ENCODE results near the gene OGFRL1.

Gene OGFRL1

DNA sequence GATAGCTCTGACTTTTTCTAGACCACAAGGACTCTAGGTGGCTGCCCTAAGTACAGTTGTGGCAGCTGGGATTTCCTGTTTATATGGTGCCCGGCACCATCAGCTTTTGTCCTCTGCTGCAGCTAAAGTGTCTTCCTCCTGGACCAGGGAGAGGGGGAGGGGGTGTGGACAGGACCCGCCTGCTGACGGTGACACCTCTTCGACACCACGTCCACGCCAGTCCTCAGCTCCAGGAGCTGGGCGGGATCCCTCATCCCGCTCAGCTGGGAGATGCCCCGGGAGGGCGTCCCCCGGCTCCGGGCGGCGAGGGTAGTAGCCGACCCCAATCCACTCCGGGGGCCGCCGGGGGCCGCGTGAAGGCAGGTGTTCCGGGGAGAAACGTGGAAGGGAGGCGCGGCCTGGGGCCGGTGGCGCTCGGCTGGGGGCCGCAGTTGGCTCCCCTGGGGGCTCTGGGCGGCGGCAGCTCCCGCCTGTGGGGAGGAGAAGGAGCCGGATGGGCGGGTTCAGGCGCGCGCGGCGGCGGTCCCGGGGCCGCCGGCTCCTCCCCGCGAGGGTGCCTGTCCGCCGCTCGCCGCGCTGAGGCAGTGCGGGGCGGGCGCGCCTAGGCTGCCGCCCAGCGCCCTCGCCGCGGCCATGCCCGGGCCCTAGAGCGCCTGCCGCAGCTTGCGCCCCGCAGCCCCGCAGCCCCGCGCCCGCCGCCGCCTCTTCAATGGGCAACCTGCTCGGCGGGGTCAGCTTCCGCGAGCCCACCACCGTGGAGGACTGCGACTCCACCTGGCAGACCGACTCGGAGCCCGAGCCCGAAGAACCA is at the start of gene OGFRL1:
Gene OGFRL1, plus strand, starts transcription at position 584 of the 811 bp plus-strand sequence. Its CDS starts 126 bp downstream, at position 710.
- DNase-seq (ENCODE audit: insufficient read length, low spot score) (peak; percentile 44), FAIRE-seq (no peak)
- TF ChIP-seq, protein P1, sequence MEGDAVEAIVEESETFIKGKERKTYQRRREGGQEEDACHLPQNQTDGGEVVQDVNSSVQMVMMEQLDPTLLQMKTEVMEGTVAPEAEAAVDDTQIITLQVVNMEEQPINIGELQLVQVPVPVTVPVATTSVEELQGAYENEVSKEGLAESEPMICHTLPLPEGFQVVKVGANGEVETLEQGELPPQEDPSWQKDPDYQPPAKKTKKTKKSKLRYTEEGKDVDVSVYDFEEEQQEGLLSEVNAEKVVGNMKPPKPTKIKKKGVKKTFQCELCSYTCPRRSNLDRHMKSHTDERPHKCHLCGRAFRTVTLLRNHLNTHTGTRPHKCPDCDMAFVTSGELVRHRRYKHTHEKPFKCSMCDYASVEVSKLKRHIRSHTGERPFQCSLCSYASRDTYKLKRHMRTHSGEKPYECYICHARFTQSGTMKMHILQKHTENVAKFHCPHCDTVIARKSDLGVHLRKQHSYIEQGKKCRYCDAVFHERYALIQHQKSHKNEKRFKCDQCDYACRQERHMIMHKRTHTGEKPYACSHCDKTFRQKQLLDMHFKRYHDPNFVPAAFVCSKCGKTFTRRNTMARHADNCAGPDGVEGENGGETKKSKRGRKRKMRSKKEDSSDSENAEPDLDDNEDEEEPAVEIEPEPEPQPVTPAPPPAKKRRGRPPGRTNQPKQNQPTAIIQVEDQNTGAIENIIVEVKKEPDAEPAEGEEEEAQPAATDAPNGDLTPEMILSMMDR (IDR thresholded peaks at IDR 0.05; ENCODE audit: insufficient read depth, missing control alignments), result no peak

DNA sequence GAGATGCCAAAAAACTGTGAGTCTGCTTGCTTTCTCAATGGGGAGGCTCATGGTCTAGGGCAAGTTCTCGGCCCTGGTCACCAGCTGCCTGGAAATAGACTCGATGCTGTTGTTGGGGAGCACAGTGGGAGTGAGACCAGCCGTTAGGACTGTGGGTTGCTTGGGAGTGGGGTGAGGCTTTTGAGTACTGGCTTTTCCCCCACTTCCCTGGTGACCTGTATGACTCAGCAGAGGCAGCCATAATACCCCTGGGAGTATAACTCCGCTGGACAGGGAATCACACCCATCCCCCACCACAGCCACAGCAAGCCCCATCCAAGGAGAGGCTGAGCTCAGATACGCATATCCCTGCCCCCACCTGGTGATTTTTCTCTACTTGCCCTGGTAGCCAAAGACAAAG is 48.9 kb upstream of the OGFRL1 start:
- DNase-seq (ENCODE audit: insufficient read length, low spot score) (no peak), FAIRE-seq (no peak)
- TF ChIP-seq, protein P1 (IDR thresholded peaks at IDR 0.05; ENCODE audit: insufficient read depth, missing control alignments), result no peak

DNA sequence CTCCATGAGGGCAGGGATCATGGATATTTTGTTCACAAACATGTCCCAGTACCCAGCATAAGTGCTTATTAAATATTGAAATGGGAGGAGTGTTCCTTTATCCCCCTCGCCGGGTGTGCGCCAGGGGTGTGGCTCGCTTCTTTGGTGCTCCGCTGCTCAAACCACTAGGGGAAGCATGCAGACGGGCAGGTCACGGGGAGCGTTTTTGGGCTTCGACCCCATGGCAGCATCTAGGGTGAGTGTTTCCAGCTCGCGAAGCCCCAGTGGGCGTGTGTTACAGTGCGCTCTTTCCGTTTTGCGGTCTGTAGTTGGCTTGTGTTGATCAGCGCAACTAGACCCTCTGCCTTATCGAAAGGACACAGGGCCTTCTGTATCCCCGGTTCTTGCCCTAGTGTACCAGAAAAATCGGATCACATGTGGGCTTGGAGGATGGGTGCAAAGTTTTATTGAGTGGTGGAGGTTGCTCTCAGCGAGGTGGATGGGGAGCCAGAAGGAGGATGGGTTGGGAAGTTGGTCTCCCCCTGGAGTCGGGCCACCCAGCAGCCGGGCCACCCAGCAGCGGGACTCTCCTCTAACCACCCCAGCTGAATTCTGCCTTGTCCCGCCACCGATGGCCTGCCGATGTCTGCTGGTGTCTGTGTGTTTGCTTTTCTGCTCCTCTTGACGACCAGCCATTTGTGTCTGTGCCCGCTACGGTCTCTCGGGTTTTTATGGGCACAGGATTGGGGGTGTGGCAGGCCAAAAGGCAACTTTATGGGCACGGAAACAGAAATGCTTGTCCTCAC is 43.2 kb upstream of the OGFRL1 start:
- no peak for FAIRE-seq
- DNase-seq (ENCODE audit: insufficient read length, low spot score), result no peak
- TF ChIP-seq, protein P1 (IDR thresholded peaks at IDR 0.05; ENCODE audit: insufficient read depth, missing control alignments), result no peak

DNA sequence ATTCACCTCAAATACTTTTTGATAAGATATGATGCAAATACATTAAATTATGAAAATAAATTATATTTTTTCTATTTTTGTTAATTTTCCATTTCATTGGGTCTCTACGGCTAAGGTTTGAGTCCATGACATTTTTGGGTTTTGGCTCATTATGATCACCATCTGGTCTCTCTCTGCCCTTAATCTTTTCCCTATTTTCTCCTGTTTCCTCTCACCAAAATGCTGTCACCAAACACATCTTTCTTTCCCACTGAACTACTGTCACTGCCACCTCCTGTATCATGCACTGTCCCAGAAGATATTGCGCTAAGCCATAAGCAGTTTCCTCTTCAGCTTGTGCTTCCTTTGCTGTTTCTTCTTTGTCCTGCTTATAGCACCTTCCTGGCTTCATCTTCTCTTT is 42.0 kb upstream of the OGFRL1 start:
- TF ChIP-seq, protein P1 (IDR thresholded peaks at IDR 0.05; ENCODE audit: insufficient read depth, missing control alignments), result no peak
- FAIRE-seq (no peak), DNase-seq (ENCODE audit: insufficient read length, low spot score) (no peak)

DNA sequence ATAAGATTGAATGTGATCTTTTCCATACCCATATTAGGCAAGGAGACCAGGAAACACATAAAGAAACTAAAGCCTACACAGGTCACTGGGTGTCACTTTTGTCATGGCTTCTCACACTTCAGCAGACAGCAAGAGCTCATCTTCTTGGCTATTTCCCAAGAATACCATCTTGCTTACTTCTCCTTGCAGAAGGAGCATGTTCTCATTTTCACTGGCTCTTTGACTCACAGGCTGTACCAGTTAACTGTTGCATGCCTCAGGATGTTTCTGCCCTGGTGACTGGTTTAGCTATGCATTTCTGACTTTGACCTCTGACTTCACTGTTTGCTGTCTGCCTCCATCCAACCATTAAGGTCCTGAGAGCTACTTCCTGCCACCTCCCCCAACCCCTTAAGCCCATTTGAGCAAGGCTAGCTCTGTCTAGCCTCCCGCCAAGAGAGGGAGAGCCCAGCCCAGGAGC is 40.3 kb upstream of the OGFRL1 start:
- TF ChIP-seq, protein P1 (IDR thresholded peaks at IDR 0.05; ENCODE audit: insufficient read depth, missing control alignments), result no peak
- DNase-seq (ENCODE audit: insufficient read length, low spot score), result no peak
- FAIRE-seq, result no peak

DNA sequence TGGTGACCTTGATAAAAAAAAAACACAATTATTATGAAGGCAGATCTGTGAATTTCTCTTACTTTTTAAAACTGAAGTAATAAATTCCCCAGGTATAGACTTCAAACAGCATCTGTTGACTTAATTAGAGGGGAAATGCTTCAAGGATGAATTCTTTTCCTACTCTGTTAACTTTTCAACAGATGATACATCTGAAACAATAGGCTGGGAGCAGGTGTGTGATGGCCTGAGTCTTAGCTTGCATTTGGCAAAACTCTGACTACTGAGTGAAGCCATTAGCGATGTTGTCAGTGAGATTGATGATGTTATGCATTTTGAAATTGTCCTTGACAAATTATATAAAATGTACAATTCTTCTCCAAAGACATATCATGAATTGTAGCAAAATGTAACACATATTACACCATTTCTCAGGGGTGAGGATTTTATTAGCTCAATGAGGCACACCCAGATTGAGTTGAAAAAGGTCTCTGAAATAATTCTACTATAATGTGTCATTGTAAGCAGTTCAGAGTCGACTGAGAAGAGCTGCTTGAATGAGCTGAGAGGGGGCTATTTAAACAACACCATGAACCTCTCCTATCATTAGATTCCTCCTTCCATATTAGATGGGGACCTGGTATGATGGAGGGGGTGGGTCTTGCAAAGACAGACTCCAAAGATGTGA is 39.6 kb upstream of the OGFRL1 start:
- TF ChIP-seq, protein P1 (IDR thresholded peaks at IDR 0.05; ENCODE audit: insufficient read depth, missing control alignments), result no peak
- FAIRE-seq (no peak), DNase-seq (ENCODE audit: insufficient read length, low spot score) (no peak)

All from D721Med (cell line).